ENCODE results near the gene KCNAB1. TPM values are rescaled to one million over a fixed set of nuclear protein-coding genes. Genes with fewer than 3 reads are reported as not detected.

The KCNAB1 gene
- total RNA-seq, result 2.0 and 35.6 TPM in 2 replicates

GRCh38 chr3:156120528-156121251 lies at the start of gene KCNAB1:
TSS of gene KCNAB1 (plus strand) at chr3:156120578.

GRCh38 chr3:156554842-156555687 lies 434.7 kb downstream of the KCNAB1 start, which contains the start of gene SSR3:
TSS of gene SSR3 (minus strand) at chr3:156555117. CDS start at chr3:156555089, 28 bp downstream.

Other genes starting within 250 kb of the KCNAB1 start
- gene GMPS, start 249.9 kb upstream of the KCNAB1 start, total RNA-seq, result 25.0 and 29.8 TPM in 2 replicates

Data from smooth muscle cell of the pulmonary artery (primary cell).